NCI-H774 (cell line): ENCODE data around the gene GUCA1A.

Experiments used
- DNase-seq: peaks from one replicate; lab custom pipeline; 2025; lab: John Stamatoyannopoulos, UW

GUCA1A gene

DNA sequence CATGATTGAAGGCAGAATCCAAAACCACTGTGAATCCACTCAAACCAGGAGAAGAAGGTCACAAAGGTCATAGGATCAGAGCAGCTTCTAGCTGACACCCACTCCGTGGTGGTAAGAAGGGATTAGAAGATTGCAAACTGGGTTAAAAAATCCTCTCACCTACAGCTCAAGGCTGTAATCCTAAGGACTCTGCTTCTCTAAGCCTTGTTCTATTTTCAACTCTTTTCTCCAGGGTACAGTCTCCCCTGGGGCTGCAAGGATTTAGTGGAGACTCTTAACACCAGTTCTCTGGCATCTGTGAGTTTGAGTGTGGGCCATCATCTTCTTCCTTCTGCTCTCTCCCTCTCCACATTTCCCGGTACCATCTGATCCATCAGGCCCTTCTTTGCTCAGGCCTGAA lies at the start of gene GUCA1A:
Gene GUCA1A (plus strand): TSS at position 264 of the 400 bp plus-strand sequence. CDS start 250 bp downstream, outside the sequence.
- DNase-seq: no peak

DNA sequence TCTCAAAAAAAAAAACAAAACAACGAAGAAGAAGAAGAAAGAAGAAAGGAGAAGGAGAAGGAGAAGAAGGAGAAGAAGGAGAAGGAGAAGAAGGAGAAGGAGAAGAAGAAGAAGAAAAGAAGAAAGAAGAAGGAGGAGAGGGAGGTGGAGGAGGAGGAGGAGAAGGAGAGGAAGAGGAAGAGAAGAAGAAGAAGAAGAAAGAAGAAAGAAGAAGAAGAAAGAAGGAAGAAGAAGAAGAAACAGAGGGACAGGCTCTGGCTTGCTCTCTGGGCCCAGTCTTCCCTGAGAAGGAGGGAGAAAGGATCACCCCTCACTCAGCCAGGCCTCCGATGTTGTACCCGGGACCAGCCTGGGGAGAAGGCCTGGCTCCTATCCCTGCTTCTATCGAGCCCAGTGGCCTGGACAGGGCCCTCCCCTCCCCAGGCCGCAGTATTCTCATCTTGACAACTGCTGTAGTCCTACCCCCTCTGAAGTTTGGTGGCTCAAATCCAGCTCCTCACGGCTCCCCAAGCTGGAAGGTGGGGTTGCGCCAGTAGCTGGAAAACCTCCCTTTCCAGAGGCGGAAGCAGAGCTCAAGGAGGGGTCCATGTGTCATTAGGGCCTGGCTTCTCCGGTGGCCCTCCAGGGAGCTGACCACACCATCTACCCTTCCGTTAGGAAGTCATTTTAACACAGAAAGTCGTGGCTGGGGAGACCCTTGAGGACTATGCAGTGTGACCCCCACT lies 49.6 kb upstream of the GUCA1A start:
- no peak for DNase-seq

DNA sequence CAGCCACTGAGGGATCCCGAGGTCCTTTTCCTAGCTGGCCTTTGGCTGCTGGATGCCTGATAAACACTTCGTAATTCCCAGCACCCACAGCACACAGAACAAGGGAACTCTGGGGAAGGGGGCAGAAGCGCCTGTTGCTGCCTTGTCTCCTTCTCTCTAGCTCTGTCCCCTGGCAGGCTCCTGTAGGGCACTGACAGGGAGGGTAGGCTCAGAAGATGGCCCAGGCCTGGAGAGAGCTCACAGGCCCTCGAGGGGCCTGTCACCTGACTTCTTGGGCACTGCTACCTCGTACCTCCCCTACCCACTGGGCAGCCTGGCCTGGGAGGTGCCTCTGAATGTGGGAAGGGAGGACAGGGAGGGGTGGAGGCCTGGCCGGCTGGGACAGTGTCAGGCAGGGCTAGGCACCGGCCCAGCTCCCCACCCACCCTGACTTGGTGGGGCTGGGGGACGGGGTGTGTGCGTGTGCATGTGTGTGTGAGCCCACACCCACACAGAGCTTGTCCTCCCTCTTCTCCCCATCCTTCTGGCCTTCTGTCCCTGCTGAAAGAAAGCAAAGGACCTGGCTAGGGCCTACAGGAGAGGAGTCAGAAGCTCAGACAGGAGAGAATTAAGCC lies 48.8 kb upstream of the GUCA1A start:
- no peak for DNase-seq

DNA sequence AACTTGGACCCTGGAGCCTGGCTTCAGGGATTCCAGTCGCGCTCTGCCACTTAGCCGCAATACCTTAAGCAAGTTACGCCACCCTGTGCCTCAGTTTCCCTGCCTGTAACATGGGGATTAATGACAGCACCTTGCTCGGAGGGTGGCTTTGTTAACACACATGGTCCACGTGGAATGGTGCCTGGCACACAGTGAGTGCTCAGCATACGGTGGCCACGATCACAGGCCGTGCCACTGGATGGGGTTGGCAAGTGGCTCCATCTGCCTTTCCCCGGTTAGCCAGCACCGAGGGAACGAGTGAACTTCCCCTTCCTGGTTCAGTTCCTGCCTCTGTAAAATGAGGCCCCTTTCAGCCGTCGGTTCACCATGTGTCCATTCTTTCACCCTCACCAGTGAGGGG lies 47.9 kb upstream of the GUCA1A start:
- no peak for DNase-seq

DNA sequence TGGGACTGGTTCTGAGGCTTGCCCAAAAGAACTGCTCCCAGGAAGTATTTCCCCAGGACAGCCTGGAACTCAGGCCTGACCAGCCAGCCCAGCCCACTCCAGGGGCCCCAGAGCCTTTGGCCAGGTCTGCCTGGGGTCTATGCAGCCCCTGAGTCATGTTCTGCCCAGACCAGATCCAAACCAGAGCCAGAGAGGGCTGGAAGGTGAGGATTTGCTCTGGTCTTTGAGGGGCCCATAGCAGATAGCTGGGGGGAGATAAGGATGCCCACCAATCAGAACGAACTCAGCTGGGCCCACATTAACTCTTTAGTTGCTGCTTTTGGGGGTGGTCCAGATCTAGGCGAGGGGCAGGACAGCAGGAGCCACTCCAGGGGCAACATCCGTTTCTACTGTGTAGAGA lies 47.5 kb upstream of the GUCA1A start:
- no peak for DNase-seq

DNA sequence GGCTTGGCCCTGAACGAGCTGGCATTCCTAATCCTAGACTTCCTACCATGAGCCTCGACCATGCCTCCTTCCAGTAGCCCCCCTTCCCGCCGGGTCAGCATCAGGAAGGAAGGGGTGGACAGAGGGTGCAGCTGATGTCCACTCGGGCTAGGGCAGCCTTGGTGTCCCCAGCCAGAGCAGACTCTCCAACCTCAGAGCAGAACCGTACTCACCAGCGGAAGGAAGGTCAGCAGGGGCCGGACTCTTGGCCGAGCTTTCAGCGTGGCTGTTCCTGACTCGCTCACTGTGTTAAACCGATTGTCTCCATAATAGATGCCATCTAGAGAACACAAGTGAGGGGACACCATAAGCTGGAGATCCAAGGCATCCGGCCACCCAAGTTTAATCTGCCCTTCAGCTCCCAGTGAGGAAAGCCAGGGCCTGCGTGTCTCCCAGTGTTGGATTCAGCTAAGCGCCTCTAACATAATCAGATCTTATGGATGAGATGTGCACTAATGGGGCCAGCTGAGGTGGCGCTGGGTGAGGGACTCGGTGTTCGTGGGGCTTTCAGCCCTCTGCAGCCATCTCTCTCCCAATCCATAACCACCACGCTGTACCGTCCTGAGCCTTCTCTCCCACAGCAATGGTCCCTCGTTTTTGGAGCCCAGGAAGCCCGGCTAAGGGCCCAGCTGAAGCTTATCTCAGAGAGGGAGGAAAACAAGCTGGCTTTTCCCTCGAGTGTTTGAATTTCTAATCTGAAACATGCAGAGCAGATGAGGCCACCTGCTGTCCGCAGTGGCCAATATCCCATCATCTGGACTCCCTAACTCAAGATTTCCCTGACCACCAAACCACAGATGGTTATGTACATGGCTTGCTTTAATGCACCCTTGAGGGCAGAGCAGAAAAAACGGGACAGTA lies 44.5 kb upstream of the GUCA1A start:
- DNase-seq: no peak

DNA sequence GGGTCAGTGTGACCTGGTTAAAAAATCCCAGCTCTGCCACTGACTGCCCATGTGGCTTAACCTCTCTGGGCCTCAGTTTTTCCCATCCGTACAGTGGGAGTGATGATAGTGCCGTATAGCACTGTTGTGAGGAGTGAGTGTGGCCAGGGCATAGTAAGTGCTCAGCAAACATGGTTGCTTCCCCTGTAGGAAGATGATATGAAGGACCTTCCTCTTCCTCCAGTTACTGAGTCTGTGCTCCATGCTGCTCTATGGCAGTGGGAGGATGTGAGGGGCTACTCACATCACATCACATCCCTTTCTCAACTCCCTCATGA lies 43.8 kb upstream of the GUCA1A start:
- no peak for DNase-seq

DNA sequence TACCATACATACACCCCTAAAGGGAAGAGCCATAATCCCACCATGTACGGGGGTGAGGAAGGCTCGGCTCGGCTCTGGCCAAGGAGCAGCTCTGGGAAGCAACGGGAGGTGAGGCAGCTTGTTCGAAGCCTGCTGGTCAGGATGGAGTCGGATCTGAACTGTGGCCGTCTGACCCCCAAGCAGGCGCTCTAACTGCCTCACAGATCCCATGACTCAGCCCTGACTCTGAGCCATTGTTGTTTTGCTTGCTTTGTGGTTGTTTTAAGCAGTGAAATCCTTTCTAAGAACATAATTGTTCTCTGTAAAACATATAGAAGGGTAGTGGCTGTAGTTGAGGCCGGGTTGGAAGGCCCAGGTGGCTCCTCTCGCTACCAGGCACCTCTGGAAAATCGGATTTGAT lies 41.6 kb upstream of the GUCA1A start:
- no peak for DNase-seq

DNA sequence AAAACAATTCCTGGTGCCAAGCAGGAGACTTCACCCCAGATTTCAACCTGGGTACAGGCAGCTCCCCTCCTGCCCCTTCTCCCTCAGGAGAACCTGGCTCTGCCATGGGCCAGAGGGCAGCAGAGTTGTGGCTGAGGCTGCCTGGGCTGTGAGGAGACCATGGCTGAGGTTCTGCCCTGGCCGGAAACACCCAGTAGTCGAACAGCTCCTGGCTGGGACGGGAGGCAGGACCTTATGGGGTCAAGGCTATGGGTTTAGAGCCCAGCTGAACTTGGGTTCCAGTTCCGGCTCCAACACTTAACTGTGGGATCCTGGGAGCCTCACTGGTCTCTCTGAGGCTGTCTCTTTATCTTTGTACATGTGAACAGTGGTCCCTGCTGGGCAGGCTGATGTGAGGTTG lies 39.2 kb upstream of the GUCA1A start:
- no peak for DNase-seq

DNA sequence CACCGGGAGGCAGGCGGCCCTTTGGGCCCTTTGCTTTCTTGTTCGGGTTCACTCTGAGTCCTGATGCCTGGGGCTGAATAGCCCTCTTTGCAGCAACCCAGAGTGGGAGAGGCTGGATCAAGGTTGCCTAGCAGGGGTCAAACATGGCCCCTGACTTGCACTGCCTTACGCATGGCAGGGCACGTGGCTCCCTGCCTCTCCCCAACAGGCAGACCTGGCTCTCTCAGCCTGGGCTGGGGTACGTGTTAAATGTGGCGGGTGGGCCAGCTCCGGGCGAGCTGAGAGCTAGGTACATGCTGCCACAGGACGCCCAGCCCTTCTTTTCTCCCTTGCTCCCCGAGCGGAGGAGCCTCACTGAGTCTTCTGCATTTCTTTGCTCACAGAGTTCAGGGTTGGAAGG lies 38.0 kb upstream of the GUCA1A start:
- no peak for DNase-seq

DNA sequence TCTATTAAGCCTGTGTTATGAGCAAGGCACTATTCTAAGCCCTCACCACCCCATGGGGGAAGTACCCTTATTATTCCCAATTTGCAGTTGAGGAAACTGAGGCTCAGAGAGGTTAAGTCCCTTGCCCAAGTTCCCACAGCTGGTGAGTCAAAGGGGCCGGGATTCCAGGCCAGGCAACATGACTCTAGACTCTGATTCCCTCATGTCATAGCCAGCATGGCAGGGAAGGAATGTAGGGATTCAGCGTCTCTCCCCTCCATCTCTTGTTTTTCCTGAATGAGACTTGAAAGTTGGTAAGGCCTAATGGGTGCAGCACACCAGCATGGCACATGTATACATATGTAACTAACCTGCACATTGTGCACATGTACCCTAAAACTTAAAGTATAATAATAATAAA lies 37.4 kb upstream of the GUCA1A start:
- no peak for DNase-seq

DNA sequence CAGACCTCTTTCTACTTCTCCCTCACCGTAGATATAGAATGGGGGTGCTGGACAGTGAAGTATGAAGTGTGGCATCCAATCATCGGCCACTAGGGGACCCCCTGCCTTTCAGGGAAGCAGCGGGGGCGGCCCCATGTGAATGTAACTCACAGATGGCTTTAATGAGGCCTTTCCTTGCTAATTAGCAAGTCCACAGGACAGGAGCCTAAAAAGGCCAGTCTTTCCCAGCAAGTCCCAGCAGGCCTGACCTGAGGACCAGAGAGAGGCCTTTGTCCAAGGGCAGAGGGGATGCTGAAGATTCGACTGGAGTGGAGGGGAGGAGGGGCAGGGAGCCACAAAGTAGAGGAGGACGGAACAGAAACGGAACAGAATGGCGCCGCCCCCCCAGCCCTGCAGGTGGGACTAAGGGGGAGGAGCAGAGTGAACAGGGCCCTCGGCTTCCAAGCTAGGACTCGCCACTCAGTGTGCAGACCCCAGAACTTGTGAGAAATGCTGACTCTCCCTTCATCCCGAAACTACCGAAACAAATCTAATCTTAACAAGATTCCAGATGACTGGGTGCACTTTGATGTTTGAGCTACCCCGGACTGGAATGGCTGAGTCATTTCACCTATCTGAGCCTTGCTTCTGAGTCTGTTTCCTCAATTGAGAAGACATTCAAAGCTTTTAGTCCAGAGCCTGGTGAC lies 36.5 kb upstream of the GUCA1A start:
- no peak for DNase-seq

DNA sequence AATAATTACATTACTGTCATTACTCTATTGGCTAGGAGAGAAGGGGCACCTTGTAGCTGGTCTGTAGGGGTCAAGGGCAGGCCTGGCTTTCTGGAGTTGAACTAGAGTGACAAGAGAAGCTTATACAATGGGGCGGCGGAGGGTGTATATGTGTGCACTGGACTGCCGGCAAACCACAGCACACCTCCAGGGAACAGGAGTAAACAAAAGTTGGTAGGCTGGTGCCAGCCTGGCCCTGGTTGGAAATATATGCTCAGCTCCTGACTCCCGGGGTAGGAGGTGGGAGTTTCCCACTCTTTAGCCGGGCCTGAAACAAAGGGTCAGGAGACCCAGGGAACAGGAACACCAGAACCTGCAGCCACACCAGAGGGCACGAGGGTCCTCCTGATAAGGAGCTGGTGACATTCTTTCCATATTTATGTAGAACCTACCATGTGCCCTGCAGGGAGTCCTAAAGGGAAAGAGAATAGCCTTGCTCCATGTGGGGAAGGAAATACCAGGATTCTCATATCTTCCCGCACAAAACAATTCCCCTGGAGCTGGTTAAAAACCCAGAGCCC lies 35.9 kb upstream of the GUCA1A start:
- no peak for DNase-seq

DNA sequence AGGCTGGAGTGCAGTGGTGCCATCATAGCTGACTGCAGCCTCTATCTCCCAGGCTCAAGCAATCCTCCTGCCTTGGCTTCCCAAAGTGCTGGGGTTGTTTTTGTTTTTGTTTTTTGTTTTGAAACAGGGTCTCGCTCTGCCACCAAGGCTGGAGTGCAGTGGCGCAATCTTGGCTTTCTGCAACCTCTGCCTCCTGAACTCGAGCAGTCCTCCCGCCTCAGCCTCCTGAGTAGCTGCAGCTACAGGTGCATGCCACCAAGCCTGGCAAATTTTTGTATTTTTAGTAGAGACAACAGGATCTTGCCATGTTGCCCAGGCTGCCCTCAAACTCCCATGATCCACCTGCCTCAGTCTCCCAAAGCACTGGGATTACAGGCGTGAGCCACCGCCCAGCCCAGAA lies 35.0 kb upstream of the GUCA1A start:
- no peak for DNase-seq

DNA sequence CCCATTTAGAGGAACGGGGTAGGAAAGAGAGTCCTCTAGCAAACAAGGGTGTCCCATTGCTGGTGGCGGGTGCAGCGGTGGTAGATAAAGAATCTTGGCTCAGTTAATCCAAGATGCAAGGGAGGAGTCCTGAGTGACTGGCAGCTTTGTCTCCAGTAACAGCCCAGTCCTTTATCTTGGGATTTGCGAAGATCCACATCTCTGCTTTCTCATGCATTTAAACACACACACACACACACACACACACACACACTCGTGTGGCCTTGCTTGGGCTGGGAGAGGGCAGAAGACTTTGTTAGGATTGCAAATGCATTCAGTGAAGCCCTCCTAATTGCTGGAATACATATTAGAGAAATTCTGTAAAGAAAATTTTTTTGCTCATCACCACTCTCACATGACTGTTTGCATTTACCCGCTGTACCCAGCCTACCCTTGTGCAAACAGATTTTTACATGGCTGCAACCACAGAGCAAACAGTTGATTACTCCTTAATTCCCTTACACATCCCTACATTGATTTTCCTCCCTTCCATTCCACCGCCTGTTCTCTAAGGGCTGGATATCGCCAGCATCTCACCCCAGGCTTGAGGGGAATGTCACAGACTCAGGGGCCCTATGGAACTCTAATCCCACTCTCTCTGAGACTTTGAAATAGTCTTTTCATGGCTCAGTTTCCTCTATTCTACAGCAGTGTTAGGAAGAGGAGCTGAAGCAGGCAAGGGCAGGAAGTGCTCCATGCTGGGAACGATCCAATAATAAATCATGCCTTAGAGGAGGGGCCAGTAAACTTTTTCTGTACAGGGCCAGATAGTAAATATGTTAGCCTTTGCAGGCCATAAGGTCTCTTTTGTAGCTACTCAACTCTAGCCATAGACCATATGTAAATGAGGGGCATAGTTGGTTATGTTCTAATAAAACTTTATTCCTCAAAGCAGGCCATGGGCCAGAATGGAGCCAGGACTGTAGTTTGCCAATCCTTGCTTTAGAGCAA lies 34.2 kb upstream of the GUCA1A start:
- DNase-seq: no peak

DNA sequence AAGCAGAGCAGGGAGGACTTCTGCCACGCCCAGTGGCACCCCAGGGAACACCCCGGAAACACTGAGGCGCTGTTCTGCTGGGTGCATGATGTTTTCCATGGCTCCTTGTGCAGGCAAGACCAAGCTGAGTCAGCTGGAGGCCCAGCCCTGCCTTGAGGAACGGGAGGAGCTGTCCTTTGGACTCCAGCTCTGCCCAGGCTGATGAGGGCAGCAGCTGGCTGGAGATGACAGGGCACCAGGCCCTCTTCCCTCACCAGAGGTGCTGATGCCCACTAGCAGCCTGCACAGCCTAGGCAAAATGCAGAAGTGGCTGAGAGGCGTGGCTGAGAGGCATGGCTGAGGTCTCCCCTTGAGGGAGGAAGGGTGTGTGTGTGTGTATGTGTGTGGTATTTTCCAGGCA lies 33.1 kb upstream of the GUCA1A start:
- no peak for DNase-seq

DNA sequence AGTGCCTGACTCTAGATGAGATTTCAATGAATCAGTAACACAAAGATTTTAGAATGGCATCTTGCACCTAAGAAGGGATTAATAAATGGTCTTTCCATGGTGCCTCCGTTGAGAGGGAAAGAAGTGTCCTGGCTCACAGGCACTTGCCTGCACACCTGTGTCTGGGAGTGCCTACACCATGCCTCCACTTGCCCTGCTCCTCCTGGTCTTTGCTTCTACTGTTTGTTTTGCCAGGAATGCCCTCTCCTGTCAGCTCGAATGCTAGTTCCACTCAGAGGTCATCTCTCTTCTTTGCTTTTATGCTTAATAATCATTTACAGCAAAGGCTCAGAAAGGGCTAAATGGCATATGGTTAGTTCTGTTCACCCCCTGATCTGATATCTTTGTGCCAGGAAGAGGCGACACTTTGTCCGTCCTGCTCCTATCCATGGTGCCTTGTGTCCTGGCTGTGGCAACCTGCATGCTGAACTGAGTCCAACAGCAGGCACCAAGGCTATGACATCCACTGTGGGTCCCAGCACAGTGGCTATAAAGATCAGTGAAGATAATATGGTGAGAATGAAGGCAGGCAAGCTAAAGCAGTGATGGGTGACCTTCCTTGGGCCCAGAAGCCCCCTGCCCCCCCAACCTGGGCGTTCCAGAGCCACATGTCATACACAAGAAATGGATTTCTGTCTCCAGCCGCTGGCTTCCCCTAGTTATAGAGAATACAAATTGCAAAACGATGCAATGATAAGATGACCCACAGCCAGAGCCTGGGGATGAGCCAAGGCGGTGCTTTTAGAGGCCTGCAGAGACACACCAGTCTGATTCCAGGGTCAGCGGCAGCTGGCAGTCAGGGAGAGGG lies 32.2 kb upstream of the GUCA1A start:
- DNase-seq: no peak

DNA sequence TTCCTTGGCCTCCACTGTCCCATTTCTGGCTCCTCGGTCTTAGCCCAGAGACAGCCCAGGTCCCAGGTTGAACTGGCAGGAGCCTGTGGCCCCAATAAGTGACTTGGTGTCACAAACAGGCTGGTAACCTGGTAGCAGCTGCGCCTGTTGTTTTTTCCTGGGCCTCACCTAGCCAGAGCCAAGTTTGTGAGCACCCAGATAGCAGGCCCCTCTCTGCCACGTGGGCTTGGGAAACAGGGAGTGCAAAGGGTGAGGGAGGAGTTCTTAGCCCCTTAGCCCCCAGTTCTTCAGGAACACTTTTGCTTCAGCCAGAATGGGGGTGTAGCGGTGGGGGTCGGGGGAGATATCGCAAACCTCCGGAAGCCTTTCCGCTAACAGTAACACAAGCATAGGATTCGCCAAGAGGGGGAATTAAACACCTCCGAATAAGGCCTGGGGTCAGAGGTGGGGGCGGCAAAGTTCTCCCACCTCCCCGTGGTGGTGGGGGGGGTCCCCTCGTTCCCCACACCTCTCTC lies 31.5 kb upstream of the GUCA1A start:
- DNase-seq: no peak

DNA sequence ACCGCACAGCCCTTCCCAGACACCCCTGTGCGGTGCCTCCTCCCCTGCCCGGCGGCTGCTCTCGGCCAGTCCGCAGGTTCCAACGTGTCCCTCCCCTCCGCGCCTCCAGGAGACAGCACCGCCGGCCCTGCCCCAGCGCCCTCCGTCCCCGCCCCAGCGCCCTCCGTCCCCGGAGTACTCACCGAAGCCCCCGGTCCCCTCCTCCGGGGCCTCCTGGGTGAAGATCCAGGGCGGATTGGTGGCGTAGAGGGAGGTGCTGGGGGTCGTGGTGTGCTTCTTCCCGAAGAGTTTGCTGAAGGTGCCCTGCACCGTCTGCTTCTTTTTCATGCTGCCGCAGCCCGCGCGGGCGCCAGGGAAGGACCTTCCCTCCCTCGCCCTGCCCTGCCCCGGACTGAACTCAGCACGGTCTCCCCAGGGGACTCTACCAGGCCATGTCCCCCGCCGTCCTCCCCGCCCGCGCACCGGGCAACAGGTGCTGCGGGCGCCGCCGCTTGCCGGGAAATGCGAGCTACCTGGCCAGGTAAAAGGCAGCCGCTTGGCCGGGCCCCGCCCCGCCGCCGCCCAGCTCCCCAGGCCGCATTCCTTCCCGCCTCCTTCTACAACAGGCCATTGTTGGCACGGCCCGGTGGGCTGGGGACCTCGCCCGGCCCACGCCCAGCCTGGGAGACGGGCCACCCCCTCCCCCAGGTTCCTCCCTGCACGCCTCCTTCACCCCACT lies 30.9 kb upstream of the GUCA1A start, which contains the start of gene C6orf132:
Gene C6orf132 (minus strand): TSS at position 503 of the 718 bp plus-strand sequence. CDS start 176 bp downstream, at position 327.
- peak; percentile 19 for DNase-seq
